NCI-H1694 treated with DMSO at 0.1 percent for 48 hours (cell line): ENCODE measurements around the gene DZANK1.
"Not testable (repeated sequence)": the region's sequence is repeated elsewhere in the genome, so short reads cannot be mapped to it uniquely, and the experiment has no call there.

Source experiments
- DNase-seq: peaks from one replicate; lab custom pipeline; 2025; lab: John Stamatoyannopoulos, UW

The DZANK1 gene

GRCh38 chr20:18375551-18375950 lies 91.3 kb downstream of the DZANK1 start:
- not testable (repeated sequence) for DNase-seq

- no peak for DNase-seq
Measured at GRCh38 chr20:18372296-18372695, 94.5 kb downstream of the DZANK1 start.

GRCh38 chr20:18364768-18365167 lies 102.1 kb downstream of the DZANK1 start:
- DNase-seq = no peak

- no peak for DNase-seq
Measured at GRCh38 chr20:18363708-18364107, 103.1 kb downstream of the DZANK1 start.

GRCh38 chr20:18362916-18363315 lies 103.9 kb downstream of the DZANK1 start:
- no peak for DNase-seq

- DNase-seq = no peak
Measured at GRCh38 chr20:18361678-18362077, 105.2 kb downstream of the DZANK1 start.

GRCh38 chr20:18360635-18361034 lies 106.2 kb downstream of the DZANK1 start:
- no peak for DNase-seq

- no peak for DNase-seq
Measured at GRCh38 chr20:18359854-18360253, 107.0 kb downstream of the DZANK1 start.

- DNase-seq = not testable (repeated sequence)
Measured at GRCh38 chr20:18349749-18350148, 117.1 kb downstream of the DZANK1 start.
